Measurements from ENCODE around the gene TRIM43B.
"Not testable (repeated sequence)": the region's sequence is repeated elsewhere in the genome, so short reads cannot be mapped to it uniquely, and the experiment has no call there.

Gene TRIM43B

GRCh38 chr2:95433973-95434372, 50.6 kb downstream of the TRIM43B start:
- DNase-seq (ENCODE audit: low read depth) = not testable (repeated sequence)

- DNase-seq (ENCODE audit: low read depth) = not testable (repeated sequence)
Measured at GRCh38 chr2:95433373-95433772, 51.2 kb downstream of the TRIM43B start.

- DNase-seq (ENCODE audit: low read depth) = not testable (repeated sequence)
Measured at GRCh38 chr2:95429748-95430467, 54.6 kb downstream of the TRIM43B start.

GRCh38 chr2:95427196-95427867, 57.2 kb downstream of the TRIM43B start:
- DNase-seq (ENCODE audit: low read depth) = not testable (repeated sequence)
